ENCODE data around the gene GRAMD4. TPM values are rescaled to one million over a fixed set of nuclear protein-coding genes. Genes with fewer than 3 reads are reported as not detected.

GRAMD4 gene
- total and polyA plus RNA-seq, 4 donors: 16.3 to 67.7 (median 21.2) TPM

DNA sequence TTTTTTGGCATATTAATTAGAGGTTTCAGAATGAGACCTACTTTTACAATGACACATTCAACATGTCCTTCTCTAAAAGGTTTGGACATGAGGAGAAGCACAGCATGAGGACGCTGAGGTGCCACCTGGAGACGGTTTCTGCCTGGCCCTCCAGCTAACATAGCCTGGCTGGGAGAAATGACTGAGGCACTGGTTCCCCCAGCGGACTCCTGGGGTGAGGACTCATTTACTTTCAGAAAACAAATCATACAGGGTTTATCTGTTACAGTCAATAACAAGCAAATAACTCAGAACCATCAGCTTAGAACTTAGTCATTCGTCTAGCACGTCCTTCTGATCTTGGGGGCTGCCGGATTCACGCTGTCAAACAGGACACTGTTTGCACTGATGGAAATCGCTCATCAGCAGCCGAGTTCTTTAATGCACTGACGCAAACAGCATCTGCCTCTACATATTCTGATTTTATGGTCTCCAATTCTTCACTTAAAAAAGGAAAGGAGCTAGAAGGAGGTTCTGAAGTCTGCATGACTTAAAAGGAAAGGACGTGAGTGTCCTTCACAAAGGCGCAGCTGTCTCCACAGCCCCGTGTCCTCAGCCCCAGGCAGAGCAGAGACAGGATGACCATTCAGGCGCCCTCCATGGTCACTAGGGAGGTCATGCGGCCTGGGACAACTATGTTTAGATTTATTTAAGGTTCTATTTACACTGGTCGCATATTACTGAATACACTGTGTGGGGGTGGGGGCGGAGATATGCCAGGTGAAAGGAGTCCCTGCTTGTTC is 73.6 kb downstream of the GRAMD4 start:
- TF ChIP-seq CTCF (IDR thresholded peaks at IDR 0.05; ENCODE audit: control extremely low read depth, extremely low read depth): no peak
- Histone ChIP-seq H3K27ac (ENCODE audit: low read depth in 1 of 2, low read length in 1 of 2) (no peak overlapping the region), H3K9me3 (ENCODE audit: control insufficient read depth in 4 of 4, insufficient read depth in 3 of 4, low read length in 3 of 4) (no peaks in the 10 kb centered on the region), H3K4me1 (ENCODE audit: control insufficient read depth in 5 of 5, insufficient read depth in 5 of 5, low read length in 5 of 5) (peaks cover 0 to 6% (median 0%) of the 10 kb centered on the region in 5 donors), H3K9ac (ENCODE audit: insufficient read depth in 1 of 2, low read length in 2 of 2) (no peak overlapping the region), H3K36me3 (ENCODE audit: control insufficient read depth in 4 of 4, insufficient read depth in 4 of 4, low read length in 4 of 4) (peaks cover 17 to 59% (median 37%) of the 10 kb centered on the region in 4 donors), H3K27me3 (ENCODE audit: control insufficient read depth in 3 of 3, insufficient read depth in 3 of 3, low read length in 2 of 3) (no peaks in the 10 kb centered on the region), H3K4me3 (no peak overlapping the region)
- WGBS, 2 donors: 81 to 84% methylated on average over 17 of the region's 17 CpGs
- DNase-seq (no peak), ATAC-seq (ENCODE audit: insufficient read depth, low FRiP score) (no peak)

- no peak for DNase-seq
- ATAC-seq (ENCODE audit: insufficient read depth, low FRiP score): no peak
- no peak overlapping the region for H3K4me3 ChIP-seq
These were observed 74.4 kb downstream of the GRAMD4 start for GRCh38 chr22:46694416-46695170.

GRCh38 chr22:46695346-46696228 is 75.4 kb downstream of the GRAMD4 start:
- DNase-seq (no peak), ATAC-seq (ENCODE audit: insufficient read depth, low FRiP score) (no peak)
- H3K27ac ChIP-seq (ENCODE audit: low read depth in 1 of 2, low read length in 1 of 2): no peak overlapping the region
- H3K4me1 ChIP-seq (ENCODE audit: control insufficient read depth in 5 of 5, insufficient read depth in 5 of 5, low read length in 5 of 5): peaks cover 0 to 6% (median 0%) of the 10 kb centered on the region in 5 donors
- no peaks in the 10 kb centered on the region for H3K27me3 ChIP-seq (ENCODE audit: control insufficient read depth in 3 of 3, insufficient read depth in 3 of 3, low read length in 2 of 3)
- no peak overlapping the region for H3K9ac ChIP-seq (ENCODE audit: insufficient read depth in 1 of 2, low read length in 2 of 2)
- peaks cover 19 to 58% (median 41%) of the 10 kb centered on the region in 4 donors for H3K36me3 ChIP-seq (ENCODE audit: control insufficient read depth in 4 of 4, insufficient read depth in 4 of 4, low read length in 4 of 4)
- no peak overlapping the region for H3K4me3 ChIP-seq
- 86 to 88% methylated on average over 23 to 25 of the region's 25 CpGs for WGBS, 2 donors
- H3K9me3 ChIP-seq (ENCODE audit: control insufficient read depth in 4 of 4, insufficient read depth in 3 of 4, low read length in 3 of 4): no peaks in the 10 kb centered on the region
- no peak for TF ChIP-seq CTCF (IDR thresholded peaks at IDR 0.05; ENCODE audit: control extremely low read depth, extremely low read depth)

More at GRCh38 chr22:46694416-46695170, 74.4 kb downstream of the GRAMD4 start:
- Histone ChIP-seq H3K27me3 (ENCODE audit: control insufficient read depth in 3 of 3, insufficient read depth in 3 of 3, low read length in 2 of 3) (no peaks in the 10 kb centered on the region), H3K27ac (ENCODE audit: low read depth in 1 of 2, low read length in 1 of 2) (no peak overlapping the region), H3K4me1 (ENCODE audit: control insufficient read depth in 5 of 5, insufficient read depth in 5 of 5, low read length in 5 of 5) (peaks cover 0 to 6% (median 0%) of the 10 kb centered on the region in 5 donors), H3K9me3 (ENCODE audit: control insufficient read depth in 4 of 4, insufficient read depth in 3 of 4, low read length in 3 of 4) (no peaks in the 10 kb centered on the region), H3K9ac (ENCODE audit: insufficient read depth in 1 of 2, low read length in 2 of 2) (no peak overlapping the region), H3K36me3 (ENCODE audit: control insufficient read depth in 4 of 4, insufficient read depth in 4 of 4, low read length in 4 of 4) (peaks cover 19 to 63% (median 40%) of the 10 kb centered on the region in 4 donors)
- TF ChIP-seq CTCF (IDR thresholded peaks at IDR 0.05; ENCODE audit: control extremely low read depth, extremely low read depth): no peak
- WGBS, 2 donors: 94 to 95% methylated on average over 15 of the region's 15 CpGs

Measured in lung (tissue), 12 donors.